IMR-90 (cell line): Measurements from ENCODE around the gene CIC. TPM values are rescaled to one million over a fixed set of nuclear protein-coding genes. Genes with fewer than 3 reads are reported as not detected.

ENCODE experiments used
- ATAC-seq: fragments of 200-7000 bp; cut with Tn5 transposase; 2 replicates; pipeline ENCODE4 v1.9.1; 2020; ENCODE audit warnings: low read depth, mild to moderate bottlenecking, moderate library complexity
- BruUV-seq: library from RNA; stranded (reverse); fragments of 400-500 nt; replicated peaks from 2 replicates; lab custom pipeline; 2021; lab: Mats Ljungman, UMichigan
- CTCF ChIA-PET: fragments of 300-600 bp; formaldehyde crosslinking; extraction: SDS; loops from one replicate; lab custom pipeline; 2021; ENCODE audit warnings: antibody characterized with exemption; lab: Yijun Ruan, JAX
- POLR2A ChIA-PET: fragments of 300-600 bp; sonication (Branson Sonifier 250); formaldehyde crosslinking; loops from one replicate; lab custom pipeline; 2022; ENCODE audit warnings: antibody characterized with exemption; ENCODE audit not compliant: unreplicated experiment; lab: Charles Lee
- DNase-seq: peaks from one replicate; pipeline ENCODE4 v3.0.0; 2013
- H2AFZ ChIP-seq: replicated peaks from 2 replicates; pipeline ENCODE3; 2013; ENCODE audit warnings: low read length, mild to moderate bottlenecking; ENCODE audit not compliant: poor library complexity
- H2AK5ac ChIP-seq: 2 replicates; pipeline ENCODE4 v1.6.1; 2013; ENCODE audit warnings: low read depth, low read length, inconsistent platforms
- H2AK9ac ChIP-seq: replicated peaks from 2 replicates; pipeline ENCODE3; 2013; ENCODE audit warnings: mild to moderate bottlenecking, low read depth, low read length, moderate library complexity; ENCODE audit not compliant: poor library complexity
- H2BK120ac ChIP-seq: 2 replicates; pipeline ENCODE4 v1.6.1; 2013; ENCODE audit warnings: low read depth, low read length, inconsistent platforms
- H2BK15ac ChIP-seq: 3 replicates; pipeline ENCODE4 v1.6.1; 2013; ENCODE audit warnings: low read depth, low read length, inconsistent platforms
- H2BK20ac ChIP-seq: 2 replicates; pipeline ENCODE4 v1.6.1; 2013; ENCODE audit warnings: low read depth, mild to moderate bottlenecking, inconsistent platforms, low read length, moderate library complexity
- H2BK5ac ChIP-seq: 2 replicates; pipeline ENCODE4 v1.6.1; 2013; ENCODE audit warnings: mild to moderate bottlenecking, low read depth, low read length, inconsistent platforms; ENCODE audit not compliant: poor library complexity, severe bottlenecking
- H3K14ac ChIP-seq: replicated peaks from 2 replicates; pipeline ENCODE4 v1.6.1; 2013; ENCODE audit warnings: low read depth, low read length, inconsistent platforms
- H3K18ac ChIP-seq: 2 replicates; pipeline ENCODE4 v1.6.1; 2013; ENCODE audit warnings: low read depth, low read length, control low read depth
- H3K23ac ChIP-seq: 2 replicates; pipeline ENCODE4 v1.6.1; 2013; ENCODE audit warnings: low read depth, low read length, inconsistent platforms
- H3K27ac ChIP-seq: 2 replicates; pipeline ENCODE4 v1.5.1; 2013; ENCODE audit warnings: mild to moderate bottlenecking, control low read depth, low read length; ENCODE audit not compliant: insufficient read depth
- H3K27me3 ChIP-seq: 2 replicates; pipeline ENCODE4 v1.6.1; 2013; ENCODE audit warnings: low read length; ENCODE audit not compliant: control insufficient read depth, insufficient read depth
- H3K36me3 ChIP-seq: 2 replicates; pipeline ENCODE4 v1.6.1; 2013; ENCODE audit warnings: low read length, mixed read lengths; ENCODE audit not compliant: control insufficient read depth, insufficient read depth
- H3K4ac ChIP-seq: 2 replicates; pipeline ENCODE4 v1.6.1; 2013; ENCODE audit warnings: low read depth, low read length, inconsistent platforms
- H3K4me1 ChIP-seq: 2 replicates; pipeline ENCODE4 v1.6.1; 2013; ENCODE audit warnings: low read length, mixed read lengths; ENCODE audit not compliant: control insufficient read depth, insufficient read depth
- H3K4me2 ChIP-seq: 2 replicates; pipeline ENCODE4 v1.6.1; 2013; ENCODE audit warnings: low read depth, mild to moderate bottlenecking, control low read depth, low read length, moderate library complexity
- H3K4me3 ChIP-seq: 2 replicates; pipeline ENCODE4 v1.5.1; 2013; ENCODE audit warnings: low read depth, mild to moderate bottlenecking, control low read depth, low read length, moderate library complexity; ENCODE audit not compliant: insufficient read depth
- H3K56ac ChIP-seq: 2 replicates; pipeline ENCODE4 v1.6.1; 2013; ENCODE audit warnings: low read length, inconsistent platforms; ENCODE audit not compliant: insufficient read depth; ENCODE audit errors: extremely low read depth
- H3K79me1 ChIP-seq, 2 experiments: 2 replicates each; pipeline ENCODE4 v1.6.1; 2013; ENCODE audit warnings: low read length in 2 of 2, inconsistent platforms in 1 of 2, low read depth in 1 of 2
- H3K9ac ChIP-seq: 2 replicates; pipeline ENCODE4 v1.6.1; 2013; ENCODE audit warnings: low read depth, low read length, control low read depth
- H3K9me1 ChIP-seq: 2 replicates; pipeline ENCODE4 v1.6.1; 2013; ENCODE audit warnings: low read length, inconsistent platforms; ENCODE audit not compliant: insufficient read depth
- H3K9me3 ChIP-seq: 2 replicates; pipeline ENCODE4 v1.6.1; 2013; ENCODE audit warnings: low read length; ENCODE audit not compliant: control insufficient read depth, insufficient read depth
- H4K20me1 ChIP-seq: 2 replicates; pipeline ENCODE4 v1.6.1; 2013; ENCODE audit warnings: low read length, inconsistent platforms; ENCODE audit not compliant: insufficient read depth
- H4K5ac ChIP-seq: 2 replicates; pipeline ENCODE4 v1.6.1; 2013; ENCODE audit warnings: mild to moderate bottlenecking, low read depth, low read length, control low read depth
- H4K8ac ChIP-seq, 2 experiments: 2 replicates each; pipeline ENCODE4 v1.6.1; 2013; ENCODE audit warnings: low read depth in 2 of 2, low read length in 2 of 2, control low read depth in 1 of 2, inconsistent platforms in 1 of 2
- H4K91ac ChIP-seq: 2 replicates; pipeline ENCODE4 v1.6.1; 2013; ENCODE audit warnings: low read depth, low read length, inconsistent platforms; ENCODE audit not compliant: insufficient read depth
- CEBPB ChIP-seq: IDR thresholded peaks from 2 replicates; pipeline ENCODE4 v1.6.1; 2012; ENCODE audit warnings: low read depth, low read length, improper control_type of control experiment
- CHD1 ChIP-seq: IDR thresholded peaks from 2 replicates; pipeline ENCODE4 v1.6.1; 2012; ENCODE audit warnings: low read depth, low read length, improper control_type of control experiment
- CTCF ChIP-seq: conservative IDR thresholded peaks from 2 replicates; pipeline ENCODE4 v1.5.1; 2012; ENCODE audit warnings: mild to moderate bottlenecking, low read depth, low read length, improper control_type of control experiment
- FOS ChIP-seq: fragments of 150-350 bp; IDR thresholded peaks from 2 replicates; pipeline ENCODE4 v1.6.1; 2016; ENCODE audit warnings: low read depth, low read length
- MXI1 ChIP-seq: IDR thresholded peaks from 2 replicates; pipeline ENCODE4 v1.6.1; 2012; ENCODE audit warnings: low read depth, mild to moderate bottlenecking, low read length, moderate library complexity, borderline replicate concordance
- NFE2L2 ChIP-seq: fragments of 150-350 bp; IDR thresholded peaks from 2 replicates; pipeline ENCODE4 v1.6.1; 2016; ENCODE audit warnings: low read depth, mild to moderate bottlenecking, low read length
- RAD21 ChIP-seq: IDR thresholded peaks from 2 replicates; pipeline ENCODE4 v1.6.1; 2012; ENCODE audit warnings: low read length, improper control_type of control experiment
- RCOR1 ChIP-seq: IDR thresholded peaks from 2 replicates; pipeline ENCODE4 v1.6.1; 2012; ENCODE audit warnings: mild to moderate bottlenecking, low read length, improper control_type of control experiment; ENCODE audit not compliant: insufficient replicate concordance
- WGBS, 2 experiments: methylation state at CpG; one replicate each; pipeline versions ENCODE4 v1.1.5 to v1.1.7; 2013; ENCODE audit warnings: missing lambda C conversion rate in 2 of 2; ENCODE audit not compliant: insufficient read length in 1 of 2; ENCODE audit errors: extremely low coverage in 2 of 2; 5-methylcytosine and 5-hydroxymethylcytosine counted together
- dilution Hi-C: fragments of 300-500 bp; cut with HindIII; formaldehyde crosslinking; loops from one replicate; pipeline ENCODE4 v1.14.3; 2018; ENCODE audit warnings: low sequenced_read_pairs; ENCODE audit not compliant: unreplicated experiment
- in situ Hi-C: fragments of 300-500 bp; cut with MboI; formaldehyde crosslinking; loops from 3 replicates; pipeline ENCODE4 v1.14.3; 2019; ENCODE audit warnings: low sequenced_read_pairs, inconsistent platforms, mixed read lengths
- intact Hi-C: fragments of 100-400 bp; cut with micrococcal nuclease; formaldehyde crosslinking; loops from 2 replicates; pipeline ENCODE4 v1.10.0; 2022
- polyA plus RNA-seq, 3 experiments: library from polyadenylated mRNA; depleted of rRNA; stranded (reverse); fragments of >200 nt; gene quantifications; 2 replicates each; pipeline ENCODE4 v1.2.3, GENCODE V29; 2012; ENCODE audit warnings: low replicate concordance in 1 of 3
- total RNA-seq: library from RNA; depleted of rRNA; stranded (reverse); fragments of >200 nt; gene quantifications from 2 replicates; pipeline ENCODE4 v1.2.3, GENCODE V29; 2012
- TF ChIP-seq, protein P1 (sequence below): fragments of 150-350 bp; IDR thresholded peaks from 2 replicates; pipeline ENCODE4 v1.6.1; 2017; ENCODE audit warnings: mild to moderate bottlenecking, antibody characterized with exemption, low read length, low read depth

CIC gene
- total and polyA plus RNA-seq, 2 of the 4 experiments (the other 2 are of a cell fraction): 1.8 to 23.2 TPM

DNA sequence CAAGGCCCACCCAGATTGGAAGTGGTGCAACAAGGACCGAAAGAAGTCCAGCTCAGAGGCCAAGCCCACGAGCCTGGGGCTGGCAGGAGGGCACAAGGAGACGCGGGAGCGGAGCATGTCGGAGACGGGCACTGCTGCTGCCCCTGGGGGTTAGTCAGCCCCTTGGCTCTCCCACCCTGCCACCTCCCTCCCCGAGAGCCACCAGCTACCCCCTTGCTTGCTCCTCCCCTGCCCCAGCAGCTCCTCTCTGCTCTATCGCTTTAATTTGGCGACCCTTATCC, 18.7 kb downstream of the CIC start:
- Histone ChIP-seq H3K4ac (no peak overlapping the region), H3K27ac (no peak overlapping the region), H2BK5ac (no peak overlapping the region), H2AFZ (no peak overlapping the region), H2BK20ac (no peak overlapping the region), H3K4me3 (no peak overlapping the region), H2AK5ac (no peak overlapping the region), H3K23ac (no peak overlapping the region), H4K8ac (no peak overlapping the region), H3K36me3 (peaks cover 56% of the 10 kb centered on the region), H3K79me1 (peaks cover 30 to 43% of the 10 kb centered on the region in 2 experiments), H2AK9ac (no peak overlapping the region), H3K4me2 (no peak overlapping the region), H3K56ac (no peak overlapping the region), H3K9me1 (peaks cover 14% of the 10 kb centered on the region), H2BK15ac (no peak overlapping the region), H3K27me3 (no peaks in the 10 kb centered on the region), H3K9me3 (no peaks in the 10 kb centered on the region), H3K18ac (no peak overlapping the region), H4K5ac (no peak overlapping the region), H3K4me1 (peaks cover 23% of the 10 kb centered on the region), H4K91ac (no peak overlapping the region), H3K9ac (no peak overlapping the region), H2BK120ac (no peak overlapping the region), H3K14ac (no peak overlapping the region), H4K20me1 (peaks cover 31% of the 10 kb centered on the region)
- BruUV-seq: no TSS peak
- in situ Hi-C loops (no loop called here), intact Hi-C loops (no loop called here), dilution Hi-C loops (no loop called here)
- ChIA-PET POLR2A (interaction anchor here (0.6 kb wide), 1 partner anchor 15 kb away, joined by 3 read pairs; the partner anchor contains the start of gene PAFAH1B3), CTCF (no interaction called here)
- TF ChIP-seq, protein P1, sequence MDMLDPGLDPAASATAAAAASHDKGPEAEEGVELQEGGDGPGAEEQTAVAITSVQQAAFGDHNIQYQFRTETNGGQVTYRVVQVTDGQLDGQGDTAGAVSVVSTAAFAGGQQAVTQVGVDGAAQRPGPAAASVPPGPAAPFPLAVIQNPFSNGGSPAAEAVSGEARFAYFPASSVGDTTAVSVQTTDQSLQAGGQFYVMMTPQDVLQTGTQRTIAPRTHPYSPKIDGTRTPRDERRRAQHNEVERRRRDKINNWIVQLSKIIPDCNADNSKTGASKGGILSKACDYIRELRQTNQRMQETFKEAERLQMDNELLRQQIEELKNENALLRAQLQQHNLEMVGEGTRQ: no peak
- no peak for TF ChIP-seq CEBPB
- no peak for TF ChIP-seq CHD1
- no peak for TF ChIP-seq RAD21
- TF ChIP-seq FOS: no peak
- TF ChIP-seq CTCF: no peak
- no peak for TF ChIP-seq MXI1
- no peak for TF ChIP-seq RCOR1
- no peak for TF ChIP-seq NFE2L2
- ATAC-seq (no peak), DNase-seq (no peak)
- 100% methylated on average over 1 of the region's 10 CpGs; no CpG with 5 or more reads in 1 of the 2 experiments for WGBS, 2 experiments
